ENCODE data around the gene SCAMP1.
"Not testable (repeated sequence)": the region's sequence is repeated elsewhere in the genome, so short reads cannot be mapped to it uniquely, and the experiment has no call there.

Gene SCAMP1

GRCh38 chr5:78359831-78360673 is at the start of gene SCAMP1:
TSS of gene SCAMP1 (plus strand) at chr5:78360617. CDS start at chr5:78360672, 55 bp downstream.
- in situ Hi-C loops (cut with MboI; ENCODE audit: low pct_unique_long_range_greater_than_20kb, low sequenced_read_pairs), result no loop called here
- DNase-seq, result peak; percentile 94

- no peak for DNase-seq
- in situ Hi-C loops (cut with MboI; ENCODE audit: low pct_unique_long_range_greater_than_20kb, low sequenced_read_pairs), result no loop called here
These were observed 42.9 kb upstream of the SCAMP1 start for GRCh38 chr5:78317515-78317914.

- in situ Hi-C loops (cut with MboI; ENCODE audit: low pct_unique_long_range_greater_than_20kb, low sequenced_read_pairs), result no loop called here
- no peak for DNase-seq
These were observed 42.1 kb upstream of the SCAMP1 start for GRCh38 chr5:78318337-78318736.

GRCh38 chr5:78320401-78320800 is 40.0 kb upstream of the SCAMP1 start:
- peak; percentile 32 for DNase-seq
- in situ Hi-C loops (cut with MboI; ENCODE audit: low pct_unique_long_range_greater_than_20kb, low sequenced_read_pairs), result no loop called here

- in situ Hi-C loops (cut with MboI; ENCODE audit: low pct_unique_long_range_greater_than_20kb, low sequenced_read_pairs), result no loop called here
- no peak for DNase-seq
These were observed 37.2 kb upstream of the SCAMP1 start for GRCh38 chr5:78323241-78323640.

GRCh38 chr5:78326930-78327329 is 33.5 kb upstream of the SCAMP1 start:
- no peak for DNase-seq
- in situ Hi-C loops (cut with MboI; ENCODE audit: low pct_unique_long_range_greater_than_20kb, low sequenced_read_pairs), result no loop called here

GRCh38 chr5:78327761-78328510 is 32.5 kb upstream of the SCAMP1 start:
- in situ Hi-C loops (cut with MboI; ENCODE audit: low pct_unique_long_range_greater_than_20kb, low sequenced_read_pairs), result no loop called here

GRCh38 chr5:78328585-78329173 is 31.7 kb upstream of the SCAMP1 start:
- DNase-seq, result no peak
- in situ Hi-C loops (cut with MboI; ENCODE audit: low pct_unique_long_range_greater_than_20kb, low sequenced_read_pairs), result no loop called here

More at GRCh38 chr5:78327761-78328510, 32.5 kb upstream of the SCAMP1 start:
- DNase-seq, result no peak

GRCh38 chr5:78331523-78332080 is 28.8 kb upstream of the SCAMP1 start:
- in situ Hi-C loops (cut with MboI; ENCODE audit: low pct_unique_long_range_greater_than_20kb, low sequenced_read_pairs), result no loop called here
- DNase-seq, result no peak

- DNase-seq, result no peak
- in situ Hi-C loops (cut with MboI; ENCODE audit: low pct_unique_long_range_greater_than_20kb, low sequenced_read_pairs), result no loop called here
These were observed 25.6 kb upstream of the SCAMP1 start for GRCh38 chr5:78334811-78335210.

- in situ Hi-C loops (cut with MboI; ENCODE audit: low pct_unique_long_range_greater_than_20kb, low sequenced_read_pairs), result no loop called here
- no peak for DNase-seq
These were observed 24.4 kb upstream of the SCAMP1 start for GRCh38 chr5:78335976-78336375.

- no peak for DNase-seq
- in situ Hi-C loops (cut with MboI; ENCODE audit: low pct_unique_long_range_greater_than_20kb, low sequenced_read_pairs), result no loop called here
These were observed 23.7 kb upstream of the SCAMP1 start for GRCh38 chr5:78336698-78337097.

GRCh38 chr5:78339617-78340436 is 20.6 kb upstream of the SCAMP1 start:
- DNase-seq, result no peak
- in situ Hi-C loops (cut with MboI; ENCODE audit: low pct_unique_long_range_greater_than_20kb, low sequenced_read_pairs), result no loop called here

- no peak for DNase-seq
- in situ Hi-C loops (cut with MboI; ENCODE audit: low pct_unique_long_range_greater_than_20kb, low sequenced_read_pairs), result no loop called here
These were observed 19.0 kb upstream of the SCAMP1 start for GRCh38 chr5:78341440-78341839.

GRCh38 chr5:78345485-78345884 is 14.9 kb upstream of the SCAMP1 start:
- no peak for DNase-seq
- in situ Hi-C loops (cut with MboI; ENCODE audit: low pct_unique_long_range_greater_than_20kb, low sequenced_read_pairs), result no loop called here

- in situ Hi-C loops (cut with MboI; ENCODE audit: low pct_unique_long_range_greater_than_20kb, low sequenced_read_pairs), result no loop called here
- DNase-seq, result no peak
These were observed 6.9 kb upstream of the SCAMP1 start for GRCh38 chr5:78353520-78353919.

- in situ Hi-C loops (cut with MboI; ENCODE audit: low pct_unique_long_range_greater_than_20kb, low sequenced_read_pairs), result no loop called here
- DNase-seq, result no peak
These were observed 6.2 kb upstream of the SCAMP1 start for GRCh38 chr5:78354066-78354670.

- DNase-seq, result no peak
- in situ Hi-C loops (cut with MboI; ENCODE audit: low pct_unique_long_range_greater_than_20kb, low sequenced_read_pairs), result no loop called here
These were observed 4.9 kb upstream of the SCAMP1 start for GRCh38 chr5:78355561-78355960.

GRCh38 chr5:78359455-78359830 is 974 bp upstream of the SCAMP1 start:
- in situ Hi-C loops (cut with MboI; ENCODE audit: low pct_unique_long_range_greater_than_20kb, low sequenced_read_pairs); DNase-seq: not testable (repeated sequence)

Measured in KBM-7 (cell line).